Upper lobe of left lung (tissue), 6 donors: ENCODE data around the gene UBTD2. TPM values are rescaled to one million over a fixed set of nuclear protein-coding genes. Genes with fewer than 3 reads are reported as not detected.
"Not testable (repeated sequence)": the region's sequence is repeated elsewhere in the genome, so short reads cannot be mapped to it uniquely, and the experiment has no call there.

Source experiments
- ATAC-seq, 2 donors: fragments of 200-7000 bp; cut with Tn5 transposase; one replicate each; pipeline ENCODE4 v1.9.1; 2022; ENCODE audit warnings: mild to moderate bottlenecking in 2 of 2, moderate library complexity in 2 of 2; ENCODE audit not compliant: low FRiP score in 2 of 2
- DNase-seq, 2 donors: peaks; one replicate each; pipeline ENCODE4 v3.0.0-alpha.2; 2019 to 2020
- H3K27ac ChIP-seq, 4 donors: fragments of 200-600 bp; sonication (generic); one replicate each; pipeline ENCODE4 v1.5.1; 2016 to 2019
- H3K27me3 ChIP-seq, 4 donors: fragments of 200-600 bp; sonication (generic); one replicate each; pipeline ENCODE4 v1.5.1; 2017 to 2019
- H3K36me3 ChIP-seq, 4 donors: fragments of 200-600 bp; sonication (generic); one replicate each; pipeline ENCODE4 v1.5.1; 2016 to 2019
- H3K4me1 ChIP-seq, 4 donors: fragments of 200-600 bp; sonication (generic); one replicate each; pipeline ENCODE4 v1.5.1; 2018 to 2019
- H3K4me3 ChIP-seq, 4 donors: fragments of 200-600 bp; sonication (generic); one replicate each; pipeline ENCODE4 v1.5.1; 2017 to 2019; ENCODE audit warnings: mild to moderate bottlenecking in 2 of 4, moderate library complexity in 1 of 4
- H3K9me3 ChIP-seq, 4 donors: fragments of 200-600 bp; sonication (generic); one replicate each; pipeline ENCODE4 v1.5.1; 2018 to 2019
- EP300 ChIP-seq, 4 donors: sonication (generic); formaldehyde crosslinking; IDR thresholded peaks; one replicate each; pipeline ENCODE4 v1.5.1; 2017; ENCODE audit warnings: antibody characterized with exemption in 4 of 4, control low read depth in 2 of 4
- POLR2A ChIP-seq, 4 donors: fragments of 450-650 bp; IDR thresholded peaks; one replicate each; pipeline ENCODE4 v1.5.1; 2016 to 2017; ENCODE audit warnings: antibody characterized with exemption in 4 of 4, mild to moderate bottlenecking in 2 of 4
- POLR2AphosphoS5 ChIP-seq, 2 donors: sonication (generic); formaldehyde crosslinking; IDR thresholded peaks; one replicate each; pipeline ENCODE4 v1.5.1; 2017; ENCODE audit warnings: antibody characterized with exemption in 2 of 2
- WGBS, 2 donors: methylation state at CpG; one replicate each; pipeline ENCODE4 v1.1.5; 2017 to 2018; 5-methylcytosine and 5-hydroxymethylcytosine counted together
- total RNA-seq, 6 donors: library from RNA; depleted of rRNA in 4 of 6; stranded (reverse); fragments of >200 nt in 4 of 6; gene quantifications; one replicate each; pipeline versions ENCODE4 v1.1.0 to v1.2.1, GENCODE V29; 2016 to 2021
- TF ChIP-seq, protein P1 (sequence below), 6 experiments: fragments of 450-650 bp in 4 of 6; fragments of 200-600 bp in 2 of 6; sonication (generic) in 2 of 6; IDR thresholded peaks; one replicate each; pipeline ENCODE4 v1.5.1; 2016 to 2019; ENCODE audit warnings: antibody characterized with exemption in 6 of 6
- donor health status: DM: no; HTN: no; CAD: no; lungs with moderate emphysema.
- donor health status: DM: no; HTN: yes; CAD: no; lungs with severe emphysema.

UBTD2 gene
- 10 to 100 TPM in 5 of 6 donors, 1 to 10 TPM in 1; 9.4 to 22.3 (median 15.8) TPM for total RNA-seq

DNA sequence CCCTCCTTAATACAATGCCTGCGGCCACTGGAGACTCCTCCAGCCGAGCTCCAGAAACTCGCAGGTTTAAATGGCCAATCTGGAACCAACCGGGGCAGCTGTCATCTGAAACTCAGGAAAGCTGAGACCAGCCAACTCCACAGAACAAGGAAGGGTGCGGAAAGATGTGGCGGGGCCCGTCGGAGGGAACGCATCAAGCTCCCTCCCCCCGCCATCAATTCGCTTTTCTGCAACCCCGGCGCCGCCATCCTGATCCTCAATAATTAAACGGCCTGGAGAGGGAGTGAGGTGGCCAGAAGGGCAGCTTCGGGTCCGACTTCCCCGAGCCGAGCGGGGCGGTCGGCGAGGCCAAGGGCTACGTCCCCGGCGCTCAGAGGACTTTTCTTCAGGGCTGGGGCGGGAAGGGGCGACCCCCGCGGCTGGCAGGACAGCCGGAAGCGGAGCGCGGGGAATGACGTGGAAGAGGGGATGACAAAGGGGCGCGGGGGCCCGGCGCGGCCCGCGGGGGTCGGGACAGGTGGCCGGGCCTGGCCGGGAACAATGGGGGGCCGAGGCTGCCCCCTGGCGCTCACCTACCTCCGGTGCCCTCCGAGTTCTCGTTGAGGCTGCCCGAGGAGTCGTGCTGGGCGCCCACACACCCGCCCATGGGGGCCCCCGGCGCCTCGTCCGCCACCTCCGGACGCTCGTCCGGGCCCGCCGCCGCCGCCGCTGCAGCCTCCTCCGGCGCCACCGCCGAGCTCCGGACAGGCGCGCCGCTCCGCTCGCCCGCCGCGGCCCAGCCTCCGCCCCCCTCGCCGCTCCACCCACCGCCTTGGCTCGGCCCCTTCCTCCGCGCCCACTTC, at the start of gene UBTD2:
UBTD2 (minus strand) TSS at position 745 of the 842 bp plus-strand sequence; CDS start at position 646, 99 bp downstream.
- 0 to 1% methylated on average over 3 to 31 of the region's 87 CpGs for WGBS, 2 donors
- peak within 1 kb of the TSS; percentile 91 to 98 (median 96) for H3K4me3 ChIP-seq
- H3K36me3 ChIP-seq: no peaks in the 10 kb centered on the region
- H3K9me3 ChIP-seq: no peaks in the 10 kb centered on the region
- peaks cover 12 to 30% (median 17%) of the 10 kb centered on the region in 4 donors for H3K4me1 ChIP-seq
- TF ChIP-seq, protein P1, sequence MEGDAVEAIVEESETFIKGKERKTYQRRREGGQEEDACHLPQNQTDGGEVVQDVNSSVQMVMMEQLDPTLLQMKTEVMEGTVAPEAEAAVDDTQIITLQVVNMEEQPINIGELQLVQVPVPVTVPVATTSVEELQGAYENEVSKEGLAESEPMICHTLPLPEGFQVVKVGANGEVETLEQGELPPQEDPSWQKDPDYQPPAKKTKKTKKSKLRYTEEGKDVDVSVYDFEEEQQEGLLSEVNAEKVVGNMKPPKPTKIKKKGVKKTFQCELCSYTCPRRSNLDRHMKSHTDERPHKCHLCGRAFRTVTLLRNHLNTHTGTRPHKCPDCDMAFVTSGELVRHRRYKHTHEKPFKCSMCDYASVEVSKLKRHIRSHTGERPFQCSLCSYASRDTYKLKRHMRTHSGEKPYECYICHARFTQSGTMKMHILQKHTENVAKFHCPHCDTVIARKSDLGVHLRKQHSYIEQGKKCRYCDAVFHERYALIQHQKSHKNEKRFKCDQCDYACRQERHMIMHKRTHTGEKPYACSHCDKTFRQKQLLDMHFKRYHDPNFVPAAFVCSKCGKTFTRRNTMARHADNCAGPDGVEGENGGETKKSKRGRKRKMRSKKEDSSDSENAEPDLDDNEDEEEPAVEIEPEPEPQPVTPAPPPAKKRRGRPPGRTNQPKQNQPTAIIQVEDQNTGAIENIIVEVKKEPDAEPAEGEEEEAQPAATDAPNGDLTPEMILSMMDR (IDR thresholded peaks at IDR 0.05): peak; percentile 51 to 79 (median 71)
- TF ChIP-seq POLR2AphosphoS5 (IDR thresholded peaks at IDR 0.05) (peak in 1 of 2 donors; percentile 46), EP300 (IDR thresholded peaks at IDR 0.05) (no peak), POLR2A (IDR thresholded peaks at IDR 0.05) (peak in 3 of 4 donors; percentile 9 to 58 (median 57))
- ATAC-seq (peak; percentile 88 to 91), DNase-seq (peak; percentile 83 to 97)
- H3K27ac ChIP-seq: peak within 1 kb of the TSS; percentile 85 to 95 (median 94)
- no peaks in the 10 kb centered on the region for H3K27me3 ChIP-seq

DNA sequence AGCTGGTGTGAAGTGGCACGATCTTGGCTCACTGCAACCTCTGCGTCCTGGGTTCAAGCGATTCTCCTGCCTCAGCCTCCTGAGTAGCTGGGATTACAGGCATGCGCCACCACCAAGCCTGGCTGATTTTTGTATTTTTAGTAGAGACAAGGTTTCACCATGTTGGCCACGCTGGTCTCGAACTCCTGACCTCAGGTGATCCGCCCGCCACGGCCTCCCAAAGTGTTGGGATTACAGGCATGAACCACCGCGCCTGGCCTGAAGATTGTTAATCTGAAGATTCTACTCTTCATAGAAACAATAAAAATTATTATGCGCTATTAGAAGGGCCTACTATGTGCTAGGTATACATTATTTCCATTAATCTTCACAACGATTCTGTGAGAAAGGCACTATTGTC, 43.3 kb upstream of the UBTD2 start:
- 87 to 89% methylated on average over 13 of the region's 13 CpGs for WGBS, 2 donors

GRCh38 chr5:172325452-172325851, 41.9 kb upstream of the UBTD2 start:
- H3K9me3 ChIP-seq: no peaks in the 10 kb centered on the region
- no peak overlapping the region for H3K4me3 ChIP-seq
- no peaks in the 10 kb centered on the region for H3K36me3 ChIP-seq
- no peak overlapping the region for H3K27ac ChIP-seq
- no peaks in the 10 kb centered on the region for H3K27me3 ChIP-seq
- no peaks in the 10 kb centered on the region for H3K4me1 ChIP-seq
- DNase-seq (no peak), ATAC-seq (no peak)
- no peak for TF ChIP-seq POLR2A (IDR thresholded peaks at IDR 0.05)
- TF ChIP-seq, protein P1 (IDR thresholded peaks at IDR 0.05): no peak
- 91 to 95% methylated on average over 9 of the region's 9 CpGs for WGBS, 2 donors

More for the DNA sequence above, 43.3 kb upstream of the UBTD2 start:
- not testable (repeated sequence) for H3K4me3 ChIP-seq, H3K27ac ChIP-seq, DNase-seq, H3K27me3 ChIP-seq, H3K36me3 ChIP-seq, H3K9me3 ChIP-seq, ATAC-seq, H3K4me1 ChIP-seq

- no peaks in the 10 kb centered on the region for H3K27me3 ChIP-seq
- 72 to 73% methylated on average over 9 of the region's 9 CpGs for WGBS, 2 donors
- H3K36me3 ChIP-seq: no peaks in the 10 kb centered on the region
- TF ChIP-seq POLR2A (IDR thresholded peaks at IDR 0.05) (no peak), EP300 (IDR thresholded peaks at IDR 0.05) (no peak), POLR2AphosphoS5 (IDR thresholded peaks at IDR 0.05) (no peak)
- TF ChIP-seq, protein P1 (IDR thresholded peaks at IDR 0.05): no peak
- no peak overlapping the region for H3K27ac ChIP-seq
- H3K4me3 ChIP-seq: no peak overlapping the region
- H3K9me3 ChIP-seq: no peaks in the 10 kb centered on the region
- ATAC-seq (no peak), DNase-seq (no peak)
- no peaks in the 10 kb centered on the region for H3K4me1 ChIP-seq
These were observed 38.7 kb upstream of the UBTD2 start for GRCh38 chr5:172322028-172322965.

- Histone ChIP-seq H3K27me3 (no peaks in the 10 kb centered on the region), H3K36me3 (no peaks in the 10 kb centered on the region), H3K4me1 (no peaks in the 10 kb centered on the region), H3K4me3 (no peak overlapping the region), H3K27ac (no peak overlapping the region), H3K9me3 (no peaks in the 10 kb centered on the region)
- TF ChIP-seq EP300 (IDR thresholded peaks at IDR 0.05): no peak
- TF ChIP-seq POLR2A (IDR thresholded peaks at IDR 0.05): no peak
- no peak for TF ChIP-seq POLR2AphosphoS5 (IDR thresholded peaks at IDR 0.05)
- TF ChIP-seq, protein P1 (IDR thresholded peaks at IDR 0.05): no peak
- no peak for DNase-seq
- no peak for ATAC-seq
These were observed 38.0 kb upstream of the UBTD2 start for GRCh38 chr5:172321593-172321992.
